HAP-1 (cell line): ENCODE measurements around the gene C2CD4D.

Source experiments
- DNase-seq, 2 experiments: peaks; one replicate each; pipeline ENCODE4 v3.0.0-alpha.2; 2016 to 2020; ENCODE audit warnings: low spot score in 2 of 2
- H3K27me3 ChIP-seq: fragments of 250-450 bp; sonication (Bioruptor Pico); 2 replicates; pipeline ENCODE4 v1.5.1; 2020; ENCODE audit warnings: low read depth, mild to moderate bottlenecking, moderate library complexity
- H3K36me3 ChIP-seq: fragments of 250-450 bp; sonication (Bioruptor Pico); replicated peaks from 2 replicates; pipeline ENCODE4 v1.5.1; 2020; ENCODE audit warnings: mild to moderate bottlenecking
- H3K4me1 ChIP-seq: fragments of 250-450 bp; sonication (Bioruptor Pico); 2 replicates; pipeline ENCODE4 v1.5.1; 2020; ENCODE audit warnings: mild to moderate bottlenecking
- H3K4me3 ChIP-seq: fragments of 250-450 bp; sonication (Bioruptor Pico); 2 replicates; pipeline ENCODE4 v1.5.1; 2020; ENCODE audit warnings: mild to moderate bottlenecking, moderate library complexity
- H3K9me3 ChIP-seq: fragments of 250-450 bp; sonication (Bioruptor Pico); 2 replicates; pipeline ENCODE4 v1.5.1; 2020; ENCODE audit warnings: mild to moderate bottlenecking, moderate library complexity
- in situ Hi-C: fragments of 300-500 bp; cut with MboI; formaldehyde crosslinking; loops from 3 replicates; pipeline ENCODE4 v1.14.3; 2020; ENCODE audit warnings: low sequenced_read_pairs, inconsistent platforms, mixed read lengths

Gene C2CD4D

DNA sequence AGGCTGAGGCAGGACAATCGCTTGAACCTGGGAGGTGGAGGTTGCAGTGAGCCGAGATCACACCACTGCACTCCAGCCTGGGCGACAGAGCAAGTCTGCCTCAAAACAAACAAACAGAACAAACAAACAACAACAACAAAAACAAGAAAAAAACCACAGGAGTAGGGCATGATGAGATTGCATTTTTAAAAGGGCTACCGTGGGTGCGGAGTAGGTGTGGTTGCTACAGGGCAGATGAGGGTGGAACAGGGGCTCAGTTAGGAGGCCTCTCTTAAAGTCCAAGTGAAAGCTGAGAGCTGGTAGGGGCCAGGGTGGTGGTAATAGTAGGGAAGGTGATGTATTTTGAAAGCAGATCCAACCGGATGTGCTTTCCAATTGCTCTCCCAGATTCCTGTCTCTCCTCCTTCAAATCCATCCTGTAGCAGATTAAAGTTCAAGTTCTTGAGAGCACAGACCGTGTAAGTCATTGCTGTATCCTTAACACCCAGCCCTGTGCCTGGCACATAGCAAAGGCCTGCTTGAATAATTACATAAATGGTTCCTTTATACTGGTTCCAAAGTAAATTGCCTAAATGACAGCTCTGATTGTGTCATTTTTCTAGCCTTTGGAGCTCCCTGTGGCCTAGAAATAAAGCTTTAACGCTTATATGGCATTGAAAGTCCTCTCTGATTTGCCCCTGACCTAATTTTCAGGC lies 30.2 kb downstream of the C2CD4D start:
- Histone ChIP-seq H3K4me3 (no peak overlapping the region), H3K36me3 (no peaks in the 10 kb centered on the region), H3K9me3 (no peaks in the 10 kb centered on the region), H3K27me3 (peaks cover 7% of the 10 kb centered on the region; the same call in 1 of the 2 replicates), H3K4me1 (peaks cover 20% of the 10 kb centered on the region)
- DNase-seq, result peak; percentile 22 to 25
- in situ Hi-C loops, result loop anchor here (10.0 kb wide), 1 partner anchor 55 kb away; no protein-coding TSS in a partner anchor

DNA sequence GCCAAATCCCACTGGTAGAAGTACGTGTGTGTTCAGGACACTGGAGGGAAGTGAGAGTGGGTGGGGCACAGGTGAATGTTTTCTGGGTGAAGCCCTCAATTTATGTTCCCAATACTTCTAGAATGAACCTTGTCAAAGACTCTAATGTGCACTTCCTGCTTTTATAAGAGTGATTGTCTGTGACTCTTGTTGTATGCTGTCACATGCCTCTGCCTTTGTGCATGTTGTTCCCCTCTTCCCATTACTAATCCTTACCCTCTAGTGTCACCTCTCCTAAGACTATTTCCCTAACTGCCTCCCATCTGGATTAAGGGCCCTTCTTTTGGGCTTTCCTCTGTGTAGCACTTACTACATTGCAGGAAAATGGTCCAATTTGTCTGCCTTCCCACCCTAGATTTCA lies 31.9 kb downstream of the C2CD4D start:
- no peak overlapping the region for H3K4me3 ChIP-seq
- in situ Hi-C loops, result loop anchor here (10.0 kb wide), 1 partner anchor 57 kb away; no protein-coding TSS in a partner anchor
- H3K9me3 ChIP-seq, result no peaks in the 10 kb centered on the region
- H3K36me3 ChIP-seq, result no peaks in the 10 kb centered on the region
- peaks cover 10% of the 10 kb centered on the region; the same call in 1 of the 2 replicates for H3K27me3 ChIP-seq
- peaks cover 20% of the 10 kb centered on the region for H3K4me1 ChIP-seq
- DNase-seq, result no peak

DNA sequence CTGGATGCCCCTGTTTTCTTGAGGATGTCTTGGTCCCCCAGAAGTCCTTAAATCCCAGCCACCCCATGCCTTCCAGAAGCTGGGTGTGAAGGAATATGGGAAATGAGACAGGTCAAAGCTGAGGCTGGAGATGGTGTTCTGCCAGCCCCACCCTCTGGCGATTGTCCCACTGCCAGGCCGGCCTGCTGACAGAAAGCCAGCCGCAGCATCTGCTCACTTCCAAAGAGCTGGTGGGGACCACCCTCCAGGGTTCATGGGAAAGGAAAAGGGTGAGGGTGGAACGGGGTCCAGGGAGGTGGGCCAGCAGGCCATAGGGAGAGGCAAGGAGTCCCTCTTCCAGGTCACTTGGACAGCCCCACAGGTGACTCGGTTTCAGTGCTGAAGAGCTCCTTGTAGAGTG lies 32.5 kb downstream of the C2CD4D start:
- no peak overlapping the region for H3K4me3 ChIP-seq
- H3K27me3 ChIP-seq, result peaks cover 10% of the 10 kb centered on the region; the same call in 1 of the 2 replicates
- in situ Hi-C loops, result loop anchor here (10.0 kb wide), 1 partner anchor 58 kb away; no protein-coding TSS in a partner anchor
- no peaks in the 10 kb centered on the region for H3K36me3 ChIP-seq
- H3K4me1 ChIP-seq, result peaks cover 20% of the 10 kb centered on the region
- DNase-seq, result no peak
- H3K9me3 ChIP-seq, result no peaks in the 10 kb centered on the region

- Histone ChIP-seq H3K4me1 (peaks cover 20% of the 10 kb centered on the region), H3K9me3 (no peaks in the 10 kb centered on the region), H3K36me3 (no peaks in the 10 kb centered on the region), H3K27me3 (peaks cover 10% of the 10 kb centered on the region; the same call in 1 of the 2 replicates), H3K4me3 (no peak overlapping the region)
- no peak for DNase-seq
- in situ Hi-C loops, result loop anchor here (10.0 kb wide), 1 partner anchor 59 kb away; no protein-coding TSS in a partner anchor
These were observed 33.5 kb downstream of the C2CD4D start for GRCh38 chr1:151806170-151806569.

DNA sequence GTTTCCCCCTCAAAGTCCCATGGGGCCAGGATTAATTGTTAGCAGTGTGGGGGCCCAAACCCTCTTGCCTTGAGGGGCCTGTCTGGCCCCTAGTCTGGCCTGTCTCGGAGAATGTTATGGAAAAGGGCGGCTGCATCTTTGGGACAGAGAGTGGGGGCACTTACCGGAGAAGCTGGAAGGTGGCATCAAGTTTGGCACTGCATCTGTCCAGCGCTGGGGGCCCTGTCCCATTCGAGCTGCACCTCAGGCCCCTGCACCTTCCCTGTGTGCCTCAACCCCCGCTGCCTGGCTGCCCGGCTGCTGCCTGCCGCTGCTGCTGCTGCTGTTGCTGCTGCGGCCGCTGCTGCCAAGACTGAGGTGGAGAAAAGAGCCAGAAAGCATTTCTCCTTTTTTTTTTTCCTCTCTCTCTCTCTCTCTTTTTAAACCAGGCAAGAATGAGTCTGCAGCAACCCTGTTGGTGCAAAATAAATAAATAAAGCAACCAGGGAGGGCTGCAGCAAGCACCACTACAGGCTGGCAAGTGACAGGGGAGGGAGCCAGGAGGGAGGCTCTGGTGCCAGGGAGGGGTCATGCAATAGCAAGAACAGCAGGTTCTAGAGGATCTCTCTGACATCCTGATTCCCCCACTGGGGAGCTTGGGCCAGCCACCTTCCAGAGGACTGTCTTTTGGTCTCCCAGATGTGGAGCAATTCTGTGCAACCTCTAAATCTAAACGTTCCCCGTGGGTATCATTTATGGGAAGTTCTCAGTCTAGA lies 34.4 kb downstream of the C2CD4D start, which contains the start of gene LINGO4:
Gene LINGO4, minus strand, starts transcription at position 354 of the 755 bp plus-strand sequence. CDS start 2,715 bp downstream, outside the sequence.
- Histone ChIP-seq H3K4me3 (no peak within 1 kb of the TSS), H3K9me3 (no peaks in the 10 kb centered on the region), H3K36me3 (no peaks in the 10 kb centered on the region), H3K4me1 (peaks cover 13% of the 10 kb centered on the region), H3K27me3 (peaks cover 14% of the 10 kb centered on the region; the same call in 1 of the 2 replicates)
- DNase-seq, result no peak
- in situ Hi-C loops, result loop anchor here (10.0 kb wide), 1 partner anchor 60 kb away; no protein-coding TSS in a partner anchor

GRCh38 chr1:151803915-151804314 lies 35.7 kb downstream of the C2CD4D start:
- peaks cover 1% of the 10 kb centered on the region for H3K4me1 ChIP-seq
- no peak for DNase-seq
- H3K27me3 ChIP-seq, result peaks cover 20% of the 10 kb centered on the region; the same call in 1 of the 2 replicates
- H3K9me3 ChIP-seq, result no peaks in the 10 kb centered on the region
- H3K36me3 ChIP-seq, result no peaks in the 10 kb centered on the region
- in situ Hi-C loops, result loop anchor here (10.0 kb wide), 1 partner anchor 61 kb away; no protein-coding TSS in a partner anchor
- H3K4me3 ChIP-seq, result no peak overlapping the region

DNA sequence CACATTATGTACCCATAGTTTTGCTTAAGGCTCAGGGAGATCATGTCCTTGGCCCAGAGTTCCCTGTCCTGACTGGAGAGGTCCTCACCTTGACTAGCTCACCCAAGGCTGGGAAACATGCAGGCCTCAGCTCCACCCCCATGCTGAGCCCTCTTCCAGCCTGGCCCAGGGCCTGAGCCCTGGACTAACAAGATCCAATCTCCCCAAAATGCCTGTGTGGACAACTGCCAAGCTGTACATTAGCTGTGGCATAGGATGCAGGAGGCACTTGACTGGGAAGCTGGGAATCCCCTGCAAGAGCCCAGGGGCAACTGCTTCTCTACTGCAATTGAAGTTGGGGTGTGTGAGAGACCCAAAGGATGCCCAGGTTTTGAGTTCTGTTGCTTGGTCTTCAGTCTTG lies 36.5 kb downstream of the C2CD4D start:
- Histone ChIP-seq H3K4me3 (no peak overlapping the region), H3K27me3 (peaks cover 23% of the 10 kb centered on the region; the same call in 1 of the 2 replicates), H3K4me1 (no peaks in the 10 kb centered on the region), H3K9me3 (no peaks in the 10 kb centered on the region), H3K36me3 (no peaks in the 10 kb centered on the region)
- in situ Hi-C loops, result loop anchor here (10.0 kb wide), 1 partner anchor 62 kb away; no protein-coding TSS in a partner anchor
- DNase-seq, result no peak

- Histone ChIP-seq H3K36me3 (no peaks in the 10 kb centered on the region), H3K4me1 (no peaks in the 10 kb centered on the region), H3K27me3 (peaks cover 23% of the 10 kb centered on the region; the same call in 1 of the 2 replicates), H3K4me3 (no peak overlapping the region), H3K9me3 (no peaks in the 10 kb centered on the region)
- DNase-seq, result no peak
- in situ Hi-C loops, result loop anchor here (10.0 kb wide), 1 partner anchor 62 kb away; no protein-coding TSS in a partner anchor
These were observed 37.2 kb downstream of the C2CD4D start for GRCh38 chr1:151802372-151802771.

DNA sequence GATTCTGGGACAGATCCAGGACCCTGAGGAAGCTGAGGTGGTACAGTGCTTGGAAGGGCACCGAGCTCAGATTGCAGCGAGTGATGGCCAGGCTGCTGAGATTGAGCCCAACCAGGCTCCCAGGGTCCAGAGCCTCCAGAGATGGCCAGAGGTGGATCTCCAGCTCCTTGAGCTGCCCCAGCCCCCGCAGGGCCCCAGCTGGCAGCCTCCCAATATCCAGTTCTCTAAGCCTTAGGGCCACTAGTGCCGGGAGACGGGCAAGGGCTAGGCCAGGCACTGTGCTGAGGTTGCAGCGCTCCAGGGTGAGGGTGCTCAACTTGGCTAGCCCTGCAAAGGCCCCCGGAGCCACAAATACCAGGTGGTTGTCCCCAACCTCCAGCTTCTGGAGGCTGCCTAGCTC lies 37.8 kb downstream of the C2CD4D start:
- H3K4me3 ChIP-seq, result no peak overlapping the region
- no peaks in the 10 kb centered on the region for H3K4me1 ChIP-seq
- H3K9me3 ChIP-seq, result no peaks in the 10 kb centered on the region
- in situ Hi-C loops, result loop anchor here (10.0 kb wide), 1 partner anchor 63 kb away; no protein-coding TSS in a partner anchor
- H3K36me3 ChIP-seq, result no peaks in the 10 kb centered on the region
- H3K27me3 ChIP-seq, result peaks cover 23% of the 10 kb centered on the region; the same call in 1 of the 2 replicates
- no peak for DNase-seq

DNA sequence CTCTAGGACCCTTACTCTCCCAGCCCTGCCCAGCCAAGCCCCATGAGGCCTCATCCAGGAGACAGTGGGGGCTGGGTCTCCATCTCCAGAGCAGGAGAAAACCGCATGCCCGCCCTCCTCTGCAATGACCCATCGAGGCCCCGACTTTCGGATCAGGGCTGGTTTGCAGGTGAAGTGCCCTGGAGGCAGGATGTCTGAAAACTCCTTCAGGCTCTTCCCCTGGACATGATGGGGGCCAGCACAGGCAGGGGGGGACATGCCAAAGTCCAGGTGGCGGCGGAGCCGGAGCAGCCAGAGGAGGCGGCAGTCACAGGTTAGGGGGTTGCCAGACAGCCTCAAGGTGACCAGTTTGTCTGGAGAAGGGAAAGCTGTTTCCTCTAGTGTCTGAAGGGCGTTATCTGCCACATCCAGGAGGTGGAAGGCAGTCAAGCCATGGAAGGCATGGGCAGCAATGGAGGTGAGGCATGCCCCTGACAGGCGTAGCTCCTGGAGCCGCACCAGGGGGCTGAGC lies 38.3 kb downstream of the C2CD4D start:
- in situ Hi-C loops, result loop anchor here (10.0 kb wide), 1 partner anchor 63 kb away; no protein-coding TSS in a partner anchor

DNA sequence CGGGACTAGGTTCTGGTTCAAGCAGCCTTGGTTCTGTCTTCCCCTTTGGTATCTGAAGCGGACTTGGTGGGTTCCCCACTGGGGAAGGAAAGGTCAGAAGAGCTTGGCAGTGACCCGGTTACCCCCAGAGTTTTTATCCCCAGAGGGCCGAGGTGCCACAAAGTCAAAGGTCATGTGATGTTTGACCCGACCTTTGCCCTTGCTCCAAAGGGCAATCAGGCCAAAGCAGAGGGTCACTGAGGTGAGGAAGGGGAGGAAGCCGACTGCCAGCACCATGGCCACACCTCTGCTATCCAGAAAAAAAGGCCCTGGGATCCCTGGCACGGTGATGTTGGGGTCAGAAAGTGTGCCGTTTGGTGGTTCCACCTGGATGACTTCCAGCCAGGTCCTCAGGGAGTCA lies 38.8 kb downstream of the C2CD4D start:
- DNase-seq, result no peak
- Histone ChIP-seq H3K27me3 (peaks cover 23% of the 10 kb centered on the region; the same call in 1 of the 2 replicates), H3K4me1 (no peaks in the 10 kb centered on the region), H3K36me3 (no peaks in the 10 kb centered on the region), H3K4me3 (no peak overlapping the region), H3K9me3 (no peaks in the 10 kb centered on the region)
- in situ Hi-C loops, result loop anchor here (10.0 kb wide), 1 partner anchor 64 kb away; no protein-coding TSS in a partner anchor

More for the DNA sequence above, 38.3 kb downstream of the C2CD4D start:
- Histone ChIP-seq H3K27me3 (peaks cover 23% of the 10 kb centered on the region; the same call in 1 of the 2 replicates), H3K4me3 (no peak overlapping the region), H3K36me3 (no peaks in the 10 kb centered on the region), H3K4me1 (no peaks in the 10 kb centered on the region), H3K9me3 (no peaks in the 10 kb centered on the region)
- no peak for DNase-seq

GRCh38 chr1:151799179-151800022 lies 40.2 kb downstream of the C2CD4D start:
- H3K4me3 ChIP-seq, result no peak overlapping the region
- H3K4me1 ChIP-seq, result no peaks in the 10 kb centered on the region

More at GRCh38 chr1:151799179-151800022, 40.2 kb downstream of the C2CD4D start:
- Histone ChIP-seq H3K27me3 (peaks cover 16% of the 10 kb centered on the region; the same call in 1 of the 2 replicates), H3K9me3 (no peaks in the 10 kb centered on the region), H3K36me3 (no peaks in the 10 kb centered on the region)
- in situ Hi-C loops, result loop anchor here (10.0 kb wide), 1 partner anchor 65 kb away; no protein-coding TSS in a partner anchor
- DNase-seq, result no peak
